H1 (cell line): Measurements from ENCODE around the gene GAPT. TPM values are rescaled to one million over a fixed set of nuclear protein-coding genes. Genes with fewer than 3 reads are reported as not detected.

Experiments used
- CTCF ChIA-PET: fragments of 300-600 bp; sonication (Branson Sonifier 250); formaldehyde crosslinking; loops from one replicate; lab custom pipeline; 2021; ENCODE audit not compliant: partially characterized antibody; lab: Charles Lee
- POLR2A ChIA-PET: fragments of 300-600 bp; sonication (Branson Sonifier 250); formaldehyde crosslinking; loops from one replicate; lab custom pipeline; 2021; ENCODE audit warnings: inconsistent platforms; ENCODE audit not compliant: partially characterized antibody; lab: Charles Lee
- DNase-seq, 2 experiments: peaks; one replicate each; pipeline versions ENCODE4 v3.0.0 to v3.0.0-alpha.2; 2010 to 2022; ENCODE audit warnings: low spot score in 2 of 2, low read depth in 1 of 2, mixed read lengths in 1 of 2
- FAIRE-seq: peaks from 2 replicates; lab custom pipeline; 2011; peaks lifted over from hg19 to GRCh38; lab: Jason Lieb, UNC
- H2AFZ ChIP-seq: 2 replicates; pipeline ENCODE4 v1.8.1; 2012; ENCODE audit warnings: low read length, inconsistent platforms
- H2AK5ac ChIP-seq: 2 replicates; pipeline ENCODE4 v1.6.1; 2013; ENCODE audit warnings: low read depth, low read length
- H2BK120ac ChIP-seq: replicated peaks from 2 replicates; pipeline ENCODE3; 2013; ENCODE audit warnings: low read depth, low read length, inconsistent platforms
- H2BK12ac ChIP-seq: 2 replicates; pipeline ENCODE4 v1.6.1; 2013; ENCODE audit warnings: low read depth, low read length
- H2BK15ac ChIP-seq: 2 replicates; pipeline ENCODE4 v1.6.1; 2013; ENCODE audit warnings: low read length
- H2BK20ac ChIP-seq: 2 replicates; pipeline ENCODE4 v1.6.1; 2013; ENCODE audit warnings: low read length
- H2BK5ac ChIP-seq: 2 replicates; pipeline ENCODE4 v1.6.1; 2013; ENCODE audit warnings: low read depth, low read length
- H3K14ac ChIP-seq: 2 replicates; pipeline ENCODE4 v1.6.1; 2013; ENCODE audit warnings: inconsistent platforms; ENCODE audit not compliant: insufficient read length
- H3K18ac ChIP-seq: 2 replicates; pipeline ENCODE4 v1.6.1; 2013; ENCODE audit warnings: low read length; ENCODE audit errors: extremely low read depth
- H3K23ac ChIP-seq: 2 replicates; pipeline ENCODE4 v1.6.1; 2013; ENCODE audit warnings: inconsistent platforms; ENCODE audit not compliant: insufficient read length
- H3K23me2 ChIP-seq: 2 replicates; pipeline ENCODE4 v1.6.1; 2013; ENCODE audit warnings: low read depth, low read length
- H3K27ac ChIP-seq: 2 replicates; pipeline ENCODE4 v1.6.1; 2011; ENCODE audit warnings: low read depth, low read length, inconsistent platforms
- H3K27me3 ChIP-seq, 4 experiments: replicated peaks in 1 of 4; 1 replicate in 1 of 4; 2 replicates in 3 of 4; pipeline versions ENCODE4 v1.6.1 to v1.8.1; 2011 to 2013; ENCODE audit warnings: low read length in 3 of 4, mild to moderate bottlenecking in 3 of 4, inconsistent platforms in 2 of 4, mixed read lengths in 2 of 4, moderate library complexity in 1 of 4; ENCODE audit not compliant: control insufficient read depth in 3 of 4, insufficient read depth in 3 of 4; ENCODE audit errors: extremely low read depth in 1 of 4
- H3K36me3 ChIP-seq, 4 experiments: 2 replicates each; pipeline versions ENCODE4 v1.6.1 to v1.8.1; 2011 to 2013; ENCODE audit warnings: mild to moderate bottlenecking in 4 of 4, low read length in 3 of 4, moderate library complexity in 2 of 4, control low read depth in 1 of 4, inconsistent platforms in 1 of 4; ENCODE audit not compliant: insufficient read depth in 4 of 4, control insufficient read depth in 2 of 4
- H3K4ac ChIP-seq: replicated peaks from 2 replicates; pipeline ENCODE3; 2013; ENCODE audit warnings: low read length, low read depth, mixed read lengths, inconsistent platforms; ENCODE audit not compliant: insufficient read length
- H3K4me1 ChIP-seq, 4 experiments: replicated peaks in 1 of 4; 1 replicate in 1 of 4; 2 replicates in 3 of 4; pipeline versions ENCODE4 v1.6.1 to v1.8.1; 2011 to 2013; ENCODE audit warnings: low read length in 3 of 4, inconsistent platforms in 2 of 4, mixed read lengths in 1 of 4; ENCODE audit not compliant: insufficient read depth in 4 of 4, control insufficient read depth in 3 of 4
- H3K4me2 ChIP-seq, 2 experiments: 2 replicates each; pipeline versions ENCODE4 v1.6.1 to v1.8.1; 2011 to 2013; ENCODE audit warnings: low read depth in 2 of 2, low read length in 2 of 2, control low read depth in 1 of 2, inconsistent platforms in 1 of 2, mild to moderate bottlenecking in 1 of 2; ENCODE audit not compliant: insufficient read depth in 1 of 2
- H3K4me3 ChIP-seq, 4 experiments: fragments of 200-600, 300-600 bp in 1 of 4; sonication (generic), shearing (Covaris generic), sonication (Bioruptor Twin) in 1 of 4; 2 replicates each; pipeline versions ENCODE4 v1.5.1 to v1.8.1; 2011 to 2016; ENCODE audit warnings: low read length in 4 of 4, low read depth in 3 of 4, control low read depth in 2 of 4, inconsistent platforms in 2 of 4, mild to moderate bottlenecking in 2 of 4, mixed read lengths in 1 of 4, moderate library complexity in 1 of 4; ENCODE audit not compliant: insufficient read depth in 2 of 4; ENCODE audit errors: extremely low read depth in 1 of 4
- H3K56ac ChIP-seq: replicated peaks from 2 replicates; pipeline ENCODE3; 2013; ENCODE audit warnings: low read depth, mild to moderate bottlenecking, mixed read lengths, low read length, inconsistent platforms; ENCODE audit not compliant: insufficient read length
- H3K79me1 ChIP-seq: 2 replicates; pipeline ENCODE4 v1.6.1; 2013; ENCODE audit warnings: low read depth, low read length, control low read depth
- H3K79me2 ChIP-seq, 2 experiments: 2 replicates each; pipeline versions ENCODE4 v1.6.1 to v1.8.1; 2012 to 2013; ENCODE audit warnings: low read length in 2 of 2, mild to moderate bottlenecking in 2 of 2, inconsistent platforms in 1 of 2; ENCODE audit not compliant: insufficient read depth in 2 of 2, control insufficient read depth in 1 of 2
- H3K9ac ChIP-seq, 4 experiments: replicated peaks in 1 of 4; 1 replicate in 1 of 4; 2 replicates in 3 of 4; pipeline versions ENCODE4 v1.6.1 to v1.8.1; 2011 to 2013; ENCODE audit warnings: low read depth in 3 of 4, low read length in 3 of 4, control low read depth in 2 of 4, mild to moderate bottlenecking in 2 of 4, moderate library complexity in 2 of 4, inconsistent platforms in 1 of 4; ENCODE audit errors: extremely low read depth in 1 of 4
- H3K9me3 ChIP-seq, 2 experiments: 2 replicates each; pipeline versions ENCODE4 v1.6.1 to v1.8.1; 2012 to 2013; ENCODE audit warnings: mild to moderate bottlenecking in 2 of 2, moderate library complexity in 2 of 2, control low read depth in 1 of 2, inconsistent platforms in 1 of 2, low read depth in 1 of 2, low read length in 1 of 2, mixed read lengths in 1 of 2; ENCODE audit not compliant: insufficient read depth in 2 of 2
- H4K20me1 ChIP-seq, 2 experiments: replicated peaks in 1 of 2; 2 replicates each; pipeline versions ENCODE3 to v1.8.1; 2011 to 2013; ENCODE audit warnings: inconsistent platforms in 2 of 2, low read length in 2 of 2, mild to moderate bottlenecking in 1 of 2; ENCODE audit not compliant: insufficient read depth in 2 of 2, control insufficient read depth in 1 of 2
- H4K5ac ChIP-seq: 2 replicates; pipeline ENCODE4 v1.6.1; 2013; ENCODE audit warnings: low read length, low read depth, mixed read lengths, inconsistent platforms; ENCODE audit not compliant: insufficient read length
- H4K8ac ChIP-seq: 2 replicates; pipeline ENCODE4 v1.8.0; 2013; ENCODE audit warnings: mild to moderate bottlenecking, moderate library complexity, low read length, inconsistent platforms; ENCODE audit not compliant: insufficient read depth; ENCODE audit errors: extremely low read depth
- H4K91ac ChIP-seq: replicated peaks from 2 replicates; pipeline ENCODE3; 2013; ENCODE audit warnings: low read length, mixed read lengths, inconsistent platforms; ENCODE audit not compliant: insufficient read length
- BACH1 ChIP-seq: IDR thresholded peaks from 2 replicates; pipeline ENCODE4 v1.6.1; 2012; ENCODE audit warnings: low read length, improper control_type of control experiment
- CBX8 ChIP-seq: fragments of 300-800, 300-1000 bp; sonication (generic); IDR thresholded peaks from 2 replicates; pipeline ENCODE4 v1.7.1; 2016; ENCODE audit warnings: low read depth, low read length, borderline replicate concordance
- CREB1 ChIP-seq: IDR thresholded peaks from 2 replicates; pipeline ENCODE4 v1.6.1; 2012; ENCODE audit warnings: inconsistent platforms
- HDAC6 ChIP-seq: IDR thresholded peaks from one replicate; pipeline ENCODE4 v1.7.1; 2012; ENCODE audit warnings: low read depth, mild to moderate bottlenecking, inconsistent platforms, low read length, moderate library complexity
- JUN ChIP-seq: IDR thresholded peaks from 2 replicates; pipeline ENCODE4 v1.6.1; 2011; ENCODE audit warnings: low read depth, mild to moderate bottlenecking, improper control_type of control experiment, low read length
- JUND ChIP-seq: IDR thresholded peaks from 2 replicates; pipeline ENCODE4 v1.6.1; 2011; ENCODE audit warnings: mild to moderate bottlenecking, improper control_type of control experiment, low read length
- SIRT6 ChIP-seq: IDR thresholded peaks from one replicate; pipeline ENCODE4 v1.7.1; 2012; ENCODE audit warnings: low read length, inconsistent platforms
- SRF ChIP-seq: IDR thresholded peaks from 2 replicates; pipeline ENCODE4 v1.6.1; 2011; ENCODE audit warnings: mild to moderate bottlenecking, low read depth, low read length, moderate library complexity
- YY1 ChIP-seq: IDR thresholded peaks from 2 replicates; pipeline ENCODE4 v1.6.1; 2011; ENCODE audit warnings: low read depth, mild to moderate bottlenecking, low read length
- polyA plus RNA-seq, 7 experiments: library from polyadenylated mRNA; depleted of rRNA in 3 of 7; stranded (reverse) in 5 of 7; unstranded in 2 of 7; fragments of >200 nt in 5 of 7; fragments of 200-250 nt in 2 of 7; gene quantifications; 1 replicate in 5 of 7; 2 replicates in 1 of 7; 4 replicates in 1 of 7; pipeline versions ENCODE4 v1.2.1 to v1.2.3, GENCODE V29; 2011 to 2013; ENCODE audit warnings: missing spikeins in 2 of 7, mixed read lengths in 2 of 7
- total RNA-seq: library from RNA; stranded (reverse); fragmentation: NEBNext Ultra II Directional; extraction: Animal tissue kit (Norgen Biotek cat#: 25700); gene quantifications from 2 replicates; pipeline ENCODE4 v1.2.1, GENCODE V29; 2021
- TF ChIP-seq, protein P1 (sequence below): IDR thresholded peaks from 2 replicates; pipeline ENCODE4 v1.6.1; 2012; ENCODE audit warnings: inconsistent platforms

The GAPT gene
- total and polyA plus RNA-seq, 2 of the 8 experiments (the other 6 are each of a cell fraction or from before 2014, with no cell fraction given): not detected

DNA sequence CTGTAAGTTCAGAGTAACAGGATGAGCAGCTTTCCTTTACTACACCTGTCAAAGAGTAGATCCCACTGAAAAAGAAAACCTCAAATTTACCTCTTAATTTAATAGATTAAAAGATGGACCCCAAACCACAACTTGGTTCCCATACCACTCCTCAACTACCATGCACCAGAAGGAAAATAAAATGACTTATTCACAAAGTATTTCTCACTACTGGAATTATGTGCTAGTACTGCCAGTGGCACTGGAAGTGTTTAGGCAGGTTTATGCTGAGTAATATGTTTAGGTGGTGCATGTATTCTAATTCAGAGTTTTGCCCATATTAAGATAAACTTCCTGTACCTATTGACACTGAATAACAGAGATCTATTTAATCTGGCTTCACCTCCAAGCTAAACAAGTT lies 37.9 kb upstream of the GAPT start:
- CTCF ChIA-PET: no interaction called here
- Histone ChIP-seq H2BK20ac (no peak overlapping the region), H4K8ac (no peak overlapping the region), H3K27ac (no peak overlapping the region), H3K9me3 (no peaks in the 10 kb centered on the region), H2AK5ac (no peak overlapping the region), H4K20me1 (no peaks in the 10 kb centered on the region), H3K56ac (no peak overlapping the region), H3K4ac (no peak overlapping the region), H3K23ac (no peak overlapping the region), H2BK12ac (no peak overlapping the region), H3K79me2 (no peaks in the 10 kb centered on the region), H2AFZ (no peak overlapping the region), H3K27me3 (no peaks in the 10 kb centered on the region), H3K4me2 (no peak overlapping the region), H2BK5ac (no peak overlapping the region), H3K4me1 (peaks cover 0 to under 1% (median 0%) of the 10 kb centered on the region in 4 experiments; a peak in 1 of 7 replicates), H3K18ac (no peak overlapping the region), H3K36me3 (peaks cover 8 to 35% (median 26%) of the 10 kb centered on the region in 4 experiments), H2BK120ac (no peak overlapping the region), H3K14ac (no peak overlapping the region), H4K91ac (no peak overlapping the region), H3K9ac (no peak overlapping the region), H3K4me3 (no peak overlapping the region), H3K79me1 (no peaks in the 10 kb centered on the region), H4K5ac (no peak overlapping the region), H2BK15ac (no peak overlapping the region), H3K23me2 (no peaks in the 10 kb centered on the region)
- POLR2A ChIA-PET: no interaction called here
- TF ChIP-seq BACH1 (no peak), HDAC6 (no peak), JUN (no peak), YY1 (no peak), SRF (no peak), CREB1 (no peak), JUND (no peak), SIRT6 (no peak), CBX8 (no peak)
- TF ChIP-seq, protein P1, sequence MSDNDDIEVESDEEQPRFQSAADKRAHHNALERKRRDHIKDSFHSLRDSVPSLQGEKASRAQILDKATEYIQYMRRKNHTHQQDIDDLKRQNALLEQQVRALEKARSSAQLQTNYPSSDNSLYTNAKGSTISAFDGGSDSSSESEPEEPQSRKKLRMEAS: no peak
- FAIRE-seq: no peak
- no peak for DNase-seq
